Thyroid gland (tissue), 4 donors: ENCODE measurements around the gene FHDC1.

Experiments used
- POLR2A ChIP-seq, 2 donors: fragments of 450-650 bp; IDR thresholded peaks; one replicate each; pipeline ENCODE4 v1.6.1; 2017; ENCODE audit warnings: antibody characterized with exemption in 2 of 2, mild to moderate bottlenecking in 2 of 2, moderate library complexity in 1 of 2
- TF ChIP-seq, protein P1 (sequence below), 6 experiments: fragments of 200-600 bp in 3 of 6; fragments of 450-650 bp in 3 of 6; sonication (generic) in 3 of 6; IDR thresholded peaks; one replicate each; pipeline ENCODE4 v1.5.1; 2016 to 2019; ENCODE audit warnings: antibody characterized with exemption in 6 of 6, mild to moderate bottlenecking in 2 of 6, inconsistent platforms in 1 of 6, moderate library complexity in 1 of 6

GRCh38 chr4:152967907-152968306, 31.8 kb downstream of the FHDC1 start:
- TF ChIP-seq, protein P1, sequence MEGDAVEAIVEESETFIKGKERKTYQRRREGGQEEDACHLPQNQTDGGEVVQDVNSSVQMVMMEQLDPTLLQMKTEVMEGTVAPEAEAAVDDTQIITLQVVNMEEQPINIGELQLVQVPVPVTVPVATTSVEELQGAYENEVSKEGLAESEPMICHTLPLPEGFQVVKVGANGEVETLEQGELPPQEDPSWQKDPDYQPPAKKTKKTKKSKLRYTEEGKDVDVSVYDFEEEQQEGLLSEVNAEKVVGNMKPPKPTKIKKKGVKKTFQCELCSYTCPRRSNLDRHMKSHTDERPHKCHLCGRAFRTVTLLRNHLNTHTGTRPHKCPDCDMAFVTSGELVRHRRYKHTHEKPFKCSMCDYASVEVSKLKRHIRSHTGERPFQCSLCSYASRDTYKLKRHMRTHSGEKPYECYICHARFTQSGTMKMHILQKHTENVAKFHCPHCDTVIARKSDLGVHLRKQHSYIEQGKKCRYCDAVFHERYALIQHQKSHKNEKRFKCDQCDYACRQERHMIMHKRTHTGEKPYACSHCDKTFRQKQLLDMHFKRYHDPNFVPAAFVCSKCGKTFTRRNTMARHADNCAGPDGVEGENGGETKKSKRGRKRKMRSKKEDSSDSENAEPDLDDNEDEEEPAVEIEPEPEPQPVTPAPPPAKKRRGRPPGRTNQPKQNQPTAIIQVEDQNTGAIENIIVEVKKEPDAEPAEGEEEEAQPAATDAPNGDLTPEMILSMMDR (IDR thresholded peaks at IDR 0.05), result no peak
- TF ChIP-seq POLR2A (IDR thresholded peaks at IDR 0.05), result no peak
